GM19099 (cell line): ENCODE results near the gene FERMT1.

Source experiments
- POLR2A ChIP-seq: IDR thresholded peaks from 3 replicates; pipeline ENCODE4 v1.6.1; 2011; ENCODE audit warnings: low read depth; ENCODE audit not compliant: insufficient read length; ENCODE audit errors: extremely low read depth

Gene FERMT1

DNA sequence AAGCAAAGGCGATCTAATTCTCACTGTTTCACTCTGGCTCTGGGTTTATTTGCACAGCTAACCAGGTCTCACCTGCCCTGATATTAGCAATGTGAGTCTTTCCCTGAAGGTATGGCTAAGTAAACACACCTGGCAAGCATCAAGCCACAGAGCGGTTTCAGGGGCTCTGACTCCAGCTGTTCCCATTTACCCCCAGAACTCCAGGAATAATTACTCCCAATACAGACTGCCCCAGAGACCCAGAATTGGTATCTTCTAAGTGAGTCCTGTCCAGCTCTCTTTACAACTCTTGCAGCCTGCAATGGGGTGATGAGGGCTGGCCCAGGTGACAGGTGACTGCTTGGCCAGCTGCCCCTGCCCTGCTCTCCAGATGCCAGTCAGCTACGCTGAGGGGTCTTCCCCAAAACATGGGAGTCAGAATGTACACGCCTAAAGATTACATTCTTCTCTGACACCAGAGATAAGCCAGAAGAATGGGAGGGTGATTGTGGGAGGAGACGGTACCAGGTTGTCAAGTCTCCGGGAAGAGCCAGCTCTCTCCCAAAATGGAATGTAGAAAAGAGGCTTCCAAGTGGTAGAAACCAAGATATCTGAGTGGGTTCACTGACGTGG lies 64.0 kb downstream of the FERMT1 start:
- no peak for TF ChIP-seq POLR2A

DNA sequence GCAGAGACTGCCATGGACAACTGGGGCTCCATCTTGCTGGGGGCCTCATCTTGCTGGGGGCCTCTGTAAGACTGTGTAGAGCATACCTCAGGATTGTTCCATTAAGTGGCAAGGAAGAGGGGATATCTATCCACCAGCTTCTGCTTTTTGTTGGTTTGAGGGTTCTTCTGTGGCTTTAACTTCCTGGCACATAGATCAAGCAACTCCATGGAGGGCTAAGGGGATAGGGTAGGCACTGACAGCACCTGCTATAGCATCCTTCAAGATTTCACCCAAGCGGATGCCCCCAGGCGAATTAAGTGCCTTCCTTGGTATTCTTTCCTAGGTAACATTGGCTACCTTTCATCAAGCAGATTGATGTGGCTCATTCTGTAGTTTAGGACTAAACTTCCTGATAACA lies 65.1 kb downstream of the FERMT1 start:
- TF ChIP-seq POLR2A, result no peak

GRCh38 chr20:6057139-6057538 lies 65.7 kb downstream of the FERMT1 start:
- no peak for TF ChIP-seq POLR2A

DNA sequence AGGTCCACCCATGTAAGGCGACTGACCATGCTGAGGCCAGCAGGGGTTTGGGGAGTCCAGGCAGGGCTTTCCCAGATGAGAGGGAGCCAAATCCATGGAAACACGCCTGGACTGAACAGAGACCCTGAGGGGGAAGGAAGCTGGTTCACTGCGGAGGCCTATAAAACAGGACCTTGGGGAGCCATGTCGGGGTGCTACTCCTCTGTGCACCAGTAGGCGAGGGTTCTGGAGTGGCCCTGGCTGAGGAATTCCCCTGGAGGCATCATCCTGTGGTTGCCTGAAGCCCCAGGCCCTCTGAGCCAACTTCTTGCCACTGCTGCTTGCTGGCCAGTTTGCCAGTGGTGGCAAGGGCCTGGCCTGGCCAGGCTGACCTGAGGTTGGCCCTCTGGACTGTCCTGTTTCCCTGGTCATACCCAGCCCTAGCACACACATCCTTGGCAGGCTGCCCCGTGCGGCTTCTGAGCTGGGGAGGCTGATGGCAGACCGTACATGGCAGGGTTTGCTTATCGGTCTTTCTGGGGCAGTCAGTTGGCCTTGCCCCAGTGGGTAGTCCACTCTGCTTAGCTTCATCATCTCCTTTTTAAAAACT lies 66.8 kb downstream of the FERMT1 start:
- no peak for TF ChIP-seq POLR2A

GRCh38 chr20:6055161-6055783 lies 67.6 kb downstream of the FERMT1 start:
- TF ChIP-seq POLR2A, result no peak

GRCh38 chr20:6053776-6054688 lies 68.8 kb downstream of the FERMT1 start, which contains the start of gene LRRN4:
Gene LRRN4 (minus strand): TSS chr20:6054060. CDS start chr20:6052799, 1,261 bp downstream.
- no peak for TF ChIP-seq POLR2A

DNA sequence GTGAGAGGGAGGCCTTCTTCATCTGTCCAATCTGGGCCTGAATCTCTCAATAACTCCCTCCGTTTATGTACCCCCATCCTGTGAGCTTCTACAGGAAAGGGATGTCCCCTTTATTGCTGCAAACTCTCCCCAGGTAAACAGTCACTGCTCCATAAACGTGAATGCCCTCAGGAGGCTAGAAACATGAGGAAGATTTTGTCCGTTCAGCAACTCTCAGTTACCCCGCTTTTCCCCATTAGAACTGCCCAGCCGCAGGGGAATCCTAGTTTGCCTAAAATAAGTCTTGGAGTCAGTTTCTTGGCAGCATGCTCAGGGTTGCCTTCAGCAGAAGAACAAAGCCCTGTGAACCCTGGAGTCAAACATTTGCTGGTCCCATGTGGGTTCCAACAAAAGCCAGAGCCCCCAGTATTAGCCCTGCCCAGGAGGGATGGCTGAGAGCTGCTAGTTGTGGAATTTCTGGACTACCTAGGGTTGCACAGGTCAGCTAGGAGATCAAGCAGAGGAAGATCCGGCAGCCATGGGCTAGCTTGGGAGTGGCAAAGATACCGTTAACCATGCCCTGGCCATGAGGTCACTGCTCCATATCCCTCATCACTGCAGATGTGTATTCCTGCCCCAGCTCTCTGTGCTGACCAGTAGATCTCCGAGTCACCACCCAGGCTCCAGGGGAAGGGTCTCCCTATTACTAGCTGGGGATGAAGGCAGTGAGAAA lies 69.6 kb downstream of the FERMT1 start:
- no peak for TF ChIP-seq POLR2A

DNA sequence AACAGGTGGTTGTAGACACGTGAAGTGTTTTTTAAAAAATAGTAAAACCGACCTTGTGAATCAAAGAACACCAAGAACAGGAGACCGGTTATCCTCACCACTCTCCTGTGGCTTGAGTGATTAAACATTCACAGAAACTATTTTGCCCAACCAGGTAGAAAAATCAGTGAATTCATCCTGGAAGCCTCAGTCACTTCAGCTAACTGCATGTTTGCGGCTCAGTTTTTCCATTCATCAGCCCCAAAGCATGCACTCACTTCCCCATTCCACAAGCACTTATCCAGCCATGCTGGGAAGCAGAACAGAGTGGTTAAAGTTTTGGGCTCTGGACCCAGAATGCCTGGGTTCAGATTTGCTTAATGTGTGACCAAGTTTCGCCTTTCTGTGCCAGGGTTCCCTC lies 71.3 kb downstream of the FERMT1 start:
- no peak for TF ChIP-seq POLR2A

DNA sequence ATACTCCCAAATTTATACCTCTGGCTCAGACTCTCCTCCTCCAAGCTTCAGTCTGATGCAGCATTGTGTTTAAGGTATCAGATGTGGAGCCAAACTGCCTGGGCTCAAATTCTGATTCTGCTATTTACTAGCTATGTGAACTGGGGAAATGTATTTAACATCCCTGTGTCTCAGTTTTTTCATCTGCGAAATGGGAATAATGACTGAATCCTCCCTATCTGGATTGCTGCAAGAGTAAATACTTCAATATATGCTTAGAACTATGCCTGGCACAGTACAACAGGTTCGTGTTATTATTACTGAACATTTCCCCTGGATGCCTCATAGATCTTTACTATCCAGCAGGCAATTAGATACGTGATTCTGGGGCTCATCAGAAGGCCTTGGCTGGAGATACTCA lies 74.4 kb downstream of the FERMT1 start:
- TF ChIP-seq POLR2A, result no peak

DNA sequence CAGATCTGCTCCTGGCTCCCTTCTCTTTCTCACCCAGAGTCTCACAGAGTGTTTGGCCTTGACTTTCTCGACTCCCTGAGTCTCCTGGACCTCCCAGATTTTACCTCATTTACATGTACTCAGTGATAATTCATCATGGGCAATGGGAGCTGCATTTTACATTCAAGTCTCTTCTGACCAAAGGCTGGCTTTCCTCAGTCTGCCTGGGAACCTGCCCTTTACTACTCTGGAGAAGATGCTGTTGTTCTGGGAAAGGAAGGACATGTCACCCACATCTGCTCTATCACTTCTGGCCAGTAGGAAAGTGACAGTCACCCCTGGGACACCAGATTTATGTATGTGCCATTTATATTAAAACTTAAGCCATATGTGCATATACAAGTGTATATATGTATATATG lies 76.4 kb downstream of the FERMT1 start:
- TF ChIP-seq POLR2A, result no peak

DNA sequence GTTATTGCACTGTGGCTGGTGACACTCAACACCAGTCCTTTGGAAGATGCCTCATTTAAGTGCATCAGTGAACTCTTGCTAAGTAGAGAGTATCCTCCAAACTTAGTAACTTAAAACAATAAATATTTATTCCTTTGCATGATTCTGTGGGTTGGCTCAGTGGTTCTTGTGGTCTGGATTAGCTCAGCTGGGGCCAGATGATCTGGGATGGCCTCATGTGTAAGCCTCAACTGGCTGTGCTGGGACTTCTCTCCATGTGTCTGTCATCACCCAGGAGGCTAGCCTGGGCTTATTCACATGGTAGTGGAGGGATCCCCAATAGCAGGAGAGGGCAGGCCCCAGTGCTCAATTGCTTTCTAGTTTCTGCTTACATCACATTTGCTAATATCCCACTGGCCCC lies 77.3 kb downstream of the FERMT1 start:
- TF ChIP-seq POLR2A, result no peak

DNA sequence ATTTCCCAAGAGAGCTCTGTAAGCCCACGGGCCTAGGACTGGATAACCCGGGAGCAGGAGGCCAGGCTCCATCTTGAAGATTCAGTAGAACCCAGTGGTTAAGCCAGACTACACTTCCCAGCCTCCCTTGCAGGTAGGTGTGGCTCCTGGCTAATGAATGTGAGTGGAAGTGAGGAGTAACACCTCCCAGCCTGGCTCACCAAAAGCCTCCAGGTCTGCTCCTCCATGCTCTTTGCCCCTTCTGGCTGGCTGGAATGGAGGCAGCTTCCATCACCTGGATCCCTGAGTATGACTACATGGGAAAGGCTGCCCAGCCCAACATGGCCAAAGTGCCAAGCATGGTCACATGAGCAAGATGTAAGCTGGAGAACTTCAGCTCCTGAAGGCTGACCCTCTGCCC lies 78.7 kb downstream of the FERMT1 start:
- TF ChIP-seq POLR2A, result no peak

DNA sequence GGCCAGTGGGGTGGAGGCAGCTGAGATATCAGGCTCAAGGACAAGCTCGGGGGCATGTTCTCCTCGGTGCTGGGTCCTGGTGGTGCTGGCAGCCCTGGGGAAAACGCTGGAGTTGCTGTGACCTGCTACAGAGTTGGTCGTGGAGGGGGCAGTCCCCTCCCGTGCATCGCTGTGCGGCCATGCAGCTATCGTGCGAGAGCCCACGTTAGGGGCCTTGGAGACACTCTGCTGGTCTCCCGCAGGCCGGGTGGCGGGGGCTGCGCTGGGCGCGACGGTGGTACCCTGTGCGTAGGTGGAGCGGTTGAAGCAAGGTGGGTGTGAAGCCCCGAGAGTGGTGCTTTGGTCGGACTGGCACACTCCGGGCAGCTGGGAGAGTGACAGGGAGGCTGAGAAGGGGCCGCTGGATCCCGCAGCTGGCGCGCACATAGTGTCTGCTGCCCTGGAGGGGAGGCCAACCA lies 81.0 kb downstream of the FERMT1 start:
- no peak for TF ChIP-seq POLR2A

- no peak for TF ChIP-seq POLR2A
Measured at GRCh38 chr20:6040958-6041807, 81.6 kb downstream of the FERMT1 start.
